ENCODE measurements around the gene ARHGAP18.

Gene ARHGAP18, protein sequence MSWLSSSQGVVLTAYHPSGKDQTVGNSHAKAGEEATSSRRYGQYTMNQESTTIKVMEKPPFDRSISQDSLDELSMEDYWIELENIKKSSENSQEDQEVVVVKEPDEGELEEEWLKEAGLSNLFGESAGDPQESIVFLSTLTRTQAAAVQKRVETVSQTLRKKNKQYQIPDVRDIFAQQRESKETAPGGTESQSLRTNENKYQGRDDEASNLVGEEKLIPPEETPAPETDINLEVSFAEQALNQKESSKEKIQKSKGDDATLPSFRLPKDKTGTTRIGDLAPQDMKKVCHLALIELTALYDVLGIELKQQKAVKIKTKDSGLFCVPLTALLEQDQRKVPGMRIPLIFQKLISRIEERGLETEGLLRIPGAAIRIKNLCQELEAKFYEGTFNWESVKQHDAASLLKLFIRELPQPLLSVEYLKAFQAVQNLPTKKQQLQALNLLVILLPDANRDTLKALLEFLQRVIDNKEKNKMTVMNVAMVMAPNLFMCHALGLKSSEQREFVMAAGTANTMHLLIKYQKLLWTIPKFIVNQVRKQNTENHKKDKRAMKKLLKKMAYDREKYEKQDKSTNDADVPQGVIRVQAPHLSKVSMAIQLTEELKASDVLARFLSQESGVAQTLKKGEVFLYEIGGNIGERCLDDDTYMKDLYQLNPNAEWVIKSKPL

GRCh38 chr6:129709769-129710449, at the start of gene ARHGAP18:
Gene ARHGAP18, minus strand, starts transcription at chr6:129710177. Its CDS starts 41 bp downstream, at chr6:129710136.
- in situ Hi-C loops (cut with HindIII; ENCODE audit: low sequenced_read_pairs): no loop called here

DNA sequence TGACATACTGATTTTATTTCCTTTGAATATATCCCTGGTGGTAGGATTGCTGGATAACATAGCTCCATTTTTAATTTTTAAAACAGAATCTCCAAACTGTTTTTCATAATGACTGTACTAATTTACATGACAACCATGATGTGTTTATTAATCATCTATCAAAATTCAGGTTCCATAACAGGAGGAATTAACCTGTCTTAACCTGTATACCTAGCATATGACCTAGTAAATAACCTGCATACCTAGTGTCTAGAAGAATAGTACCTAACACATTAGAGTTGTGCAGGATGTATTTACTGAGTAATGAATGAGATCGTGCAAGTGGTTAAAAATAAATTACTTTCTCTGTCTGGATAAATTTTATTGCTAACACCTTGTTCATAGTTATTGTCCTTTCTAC, 45.8 kb upstream of the ARHGAP18 start:
- in situ Hi-C loops (cut with HindIII; ENCODE audit: low sequenced_read_pairs): no loop called here

- in situ Hi-C loops (cut with HindIII; ENCODE audit: low sequenced_read_pairs): no loop called here
These were observed 44.8 kb upstream of the ARHGAP18 start for GRCh38 chr6:129754750-129755149.

DNA sequence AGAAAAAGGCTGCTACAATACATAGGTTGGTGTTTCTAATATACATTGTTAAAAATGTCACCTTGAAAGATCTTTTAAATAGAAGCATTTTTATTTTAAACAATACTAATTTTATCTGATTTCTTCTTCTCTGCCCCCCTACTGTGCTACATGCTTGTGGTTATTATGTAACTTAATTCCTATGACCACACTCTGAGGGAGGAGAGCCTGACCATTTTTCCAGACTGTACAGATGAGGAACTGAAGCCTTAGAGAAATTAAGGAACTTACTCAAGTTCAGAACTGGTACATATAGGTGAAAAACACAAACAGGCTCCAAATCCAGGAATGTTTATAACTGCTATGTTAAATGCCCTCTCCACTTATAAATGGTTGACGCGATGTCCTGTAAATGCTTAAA, 43.4 kb upstream of the ARHGAP18 start:
- in situ Hi-C loops (cut with HindIII; ENCODE audit: low sequenced_read_pairs): no loop called here

DNA sequence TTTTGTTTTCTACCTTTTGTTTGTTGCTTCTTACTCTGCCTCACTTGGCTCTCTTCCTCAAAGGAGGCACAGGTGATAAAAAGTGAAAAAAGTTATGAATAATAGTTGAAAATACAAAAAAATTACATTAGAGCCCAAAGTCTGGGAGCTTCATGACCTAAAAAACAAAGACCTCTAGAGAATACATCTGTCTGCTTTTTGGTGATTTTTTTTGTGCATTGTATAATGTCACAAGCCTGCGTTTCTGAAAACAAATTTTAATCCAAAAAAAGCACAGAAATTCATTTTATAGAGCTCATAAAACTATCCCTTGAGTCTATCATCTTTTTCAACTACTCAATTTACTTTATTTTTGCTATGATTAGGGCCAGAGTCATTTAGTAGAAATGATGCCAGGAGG, 41.4 kb upstream of the ARHGAP18 start:
- in situ Hi-C loops (cut with HindIII; ENCODE audit: low sequenced_read_pairs): no loop called here

DNA sequence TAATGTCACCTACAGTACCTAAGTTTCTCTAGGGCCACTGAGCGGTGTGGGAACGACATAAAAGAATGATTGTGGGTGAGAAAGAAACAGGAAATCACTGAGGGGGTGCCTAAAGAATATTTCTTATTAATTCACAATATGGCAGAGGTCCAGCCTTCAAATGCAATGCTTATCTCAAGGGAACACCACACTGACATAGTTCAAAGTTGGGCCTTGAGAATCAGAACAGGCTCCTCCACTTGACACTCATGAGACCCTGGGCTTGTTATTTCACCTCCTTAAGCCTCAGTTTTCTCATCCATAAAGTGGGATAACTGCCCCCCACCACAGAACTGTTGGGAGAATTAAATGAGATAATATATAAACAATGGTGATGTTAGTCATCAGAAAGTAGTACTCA, 40.4 kb upstream of the ARHGAP18 start:
- in situ Hi-C loops (cut with HindIII; ENCODE audit: low sequenced_read_pairs): no loop called here

- in situ Hi-C loops (cut with HindIII; ENCODE audit: low sequenced_read_pairs): loop anchor here (10.0 kb wide), 1 partner anchor 155 kb away; no protein-coding TSS in a partner anchor
These were observed 39.8 kb upstream of the ARHGAP18 start for GRCh38 chr6:129749749-129750120.

DNA sequence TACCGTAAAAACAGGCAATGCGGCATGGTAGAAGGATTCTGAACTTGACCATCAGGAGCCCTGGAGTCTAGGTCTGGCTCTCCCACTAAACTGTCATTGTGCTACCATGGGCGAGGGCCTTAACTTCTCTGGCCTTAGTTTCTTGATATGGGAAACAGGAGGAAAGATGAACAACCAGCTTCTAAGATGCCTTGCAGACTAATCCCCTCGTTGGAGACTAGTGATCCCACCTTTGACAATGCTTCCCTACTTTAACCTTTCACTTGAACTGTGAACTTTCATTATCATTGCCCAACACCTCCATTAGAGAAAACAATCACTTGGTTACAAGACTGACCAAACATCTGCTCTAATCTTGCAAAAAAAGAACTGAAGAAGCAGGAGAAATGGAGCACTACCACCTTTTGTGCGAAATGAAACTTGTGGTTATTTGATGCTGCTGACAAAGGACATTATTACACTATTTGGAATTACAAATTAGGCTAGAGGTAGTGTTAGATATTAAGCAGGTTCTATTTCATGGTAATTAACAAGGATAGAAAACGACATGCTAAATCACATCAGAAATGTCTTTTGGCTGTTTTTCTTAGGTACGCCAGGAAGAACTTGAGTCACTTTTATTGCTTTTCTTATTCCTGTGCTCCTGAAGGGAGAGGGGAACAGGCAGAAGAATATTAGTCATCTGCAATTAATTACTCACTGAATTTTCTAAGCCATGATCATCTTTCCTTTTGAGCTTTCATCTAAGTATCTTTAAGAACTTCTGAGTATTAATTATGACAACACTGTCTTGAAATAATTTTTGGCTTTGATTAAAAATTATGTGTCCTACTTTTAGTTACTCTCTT, 39.1 kb upstream of the ARHGAP18 start:
- in situ Hi-C loops (cut with HindIII; ENCODE audit: low sequenced_read_pairs): loop anchor here (10.0 kb wide), 1 partner anchor 154 kb away; no protein-coding TSS in a partner anchor

GRCh38 chr6:129748212-129748900, 38.4 kb upstream of the ARHGAP18 start:
- in situ Hi-C loops (cut with HindIII; ENCODE audit: low sequenced_read_pairs): loop anchor here (10.0 kb wide), 1 partner anchor 154 kb away; no protein-coding TSS in a partner anchor

GRCh38 chr6:129747588-129748112, 37.7 kb upstream of the ARHGAP18 start:
- in situ Hi-C loops (cut with HindIII; ENCODE audit: low sequenced_read_pairs): loop anchor here (10.0 kb wide), 1 partner anchor 153 kb away; no protein-coding TSS in a partner anchor

GRCh38 chr6:129744880-129745237, 34.9 kb upstream of the ARHGAP18 start:
- in situ Hi-C loops (cut with HindIII; ENCODE audit: low sequenced_read_pairs): loop anchor here (10.0 kb wide), 1 partner anchor 150 kb away; no protein-coding TSS in a partner anchor

- in situ Hi-C loops (cut with HindIII; ENCODE audit: low sequenced_read_pairs): loop anchor here (10.0 kb wide), 1 partner anchor 150 kb away; no protein-coding TSS in a partner anchor
These were observed 34.4 kb upstream of the ARHGAP18 start for GRCh38 chr6:129744201-129744879.

GRCh38 chr6:129740013-129740412, 30.0 kb upstream of the ARHGAP18 start:
- in situ Hi-C loops (cut with HindIII; ENCODE audit: low sequenced_read_pairs): loop anchor here (10.0 kb wide), 1 partner anchor 145 kb away; no protein-coding TSS in a partner anchor

- in situ Hi-C loops (cut with HindIII; ENCODE audit: low sequenced_read_pairs): no loop called here
These were observed 26.1 kb upstream of the ARHGAP18 start for GRCh38 chr6:129736105-129736504.

- in situ Hi-C loops (cut with HindIII; ENCODE audit: low sequenced_read_pairs): no loop called here
These were observed 23.3 kb upstream of the ARHGAP18 start for GRCh38 chr6:129733290-129733689.

DNA sequence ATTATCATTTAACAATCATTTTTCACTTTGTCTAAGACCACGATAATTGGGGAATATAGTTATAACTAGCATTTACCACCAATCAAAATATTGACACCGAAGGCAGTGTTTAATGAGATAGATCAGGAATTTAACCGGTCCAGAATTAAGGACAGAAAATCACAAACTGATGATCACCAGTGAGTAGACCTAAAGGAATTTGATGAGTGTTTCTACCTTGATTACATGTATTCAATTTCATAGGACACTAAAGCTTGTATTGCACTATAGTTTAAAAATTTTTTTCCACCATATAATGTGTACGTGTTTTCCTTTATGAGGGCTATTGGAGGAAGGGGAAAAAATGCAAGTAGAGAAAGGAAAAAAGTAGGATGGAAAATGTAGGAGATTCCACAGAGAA, 22.6 kb upstream of the ARHGAP18 start:
- in situ Hi-C loops (cut with HindIII; ENCODE audit: low sequenced_read_pairs): no loop called here

- in situ Hi-C loops (cut with HindIII; ENCODE audit: low sequenced_read_pairs): no loop called here
These were observed 22.1 kb upstream of the ARHGAP18 start for GRCh38 chr6:129732034-129732433.

GRCh38 chr6:129731428-129731827, 21.5 kb upstream of the ARHGAP18 start:
- in situ Hi-C loops (cut with HindIII; ENCODE audit: low sequenced_read_pairs): no loop called here

Data from DLD1 (cell line).